ENCODE results near the gene SLC29A3.

Gene SLC29A3

DNA sequence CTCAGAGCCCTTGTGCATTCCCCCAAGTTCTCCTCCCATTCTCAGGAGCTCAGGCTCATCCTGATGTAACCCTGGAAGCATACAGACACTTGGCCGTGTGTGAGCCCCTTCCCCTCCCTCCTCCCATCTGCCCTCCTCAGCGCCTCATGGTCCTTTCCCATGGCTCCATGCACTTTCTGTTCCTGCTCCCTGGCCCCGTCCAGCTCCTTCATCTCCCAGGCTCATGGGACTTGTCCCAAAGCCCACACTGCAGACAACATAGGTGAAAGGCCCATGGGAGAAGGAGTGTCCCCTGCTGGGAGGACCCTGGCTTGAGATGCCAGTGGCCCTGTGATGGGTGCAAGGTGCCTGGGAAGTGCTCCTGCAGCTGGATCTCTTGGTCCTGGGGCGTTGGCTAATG lies 24.2 kb upstream of the SLC29A3 start:
- TF ChIP-seq POLR2AphosphoS5 (IDR thresholded peaks at IDR 0.05; ENCODE audit: low read depth, low read length) (no peak), FOXP2 (optimal IDR thresholded peaks at IDR 0.05; ENCODE audit: borderline replicate concordance, extremely low read depth, extremely low read length, insufficient read depth) (no peak), SIN3A (IDR thresholded peaks at IDR 0.05; ENCODE audit: borderline replicate concordance, insufficient read depth, low read length) (no peak), TAF1 (IDR thresholded peaks at IDR 0.05; ENCODE audit: borderline replicate concordance, insufficient read depth, low read length) (no peak)
- TF ChIP-seq, protein P1, sequence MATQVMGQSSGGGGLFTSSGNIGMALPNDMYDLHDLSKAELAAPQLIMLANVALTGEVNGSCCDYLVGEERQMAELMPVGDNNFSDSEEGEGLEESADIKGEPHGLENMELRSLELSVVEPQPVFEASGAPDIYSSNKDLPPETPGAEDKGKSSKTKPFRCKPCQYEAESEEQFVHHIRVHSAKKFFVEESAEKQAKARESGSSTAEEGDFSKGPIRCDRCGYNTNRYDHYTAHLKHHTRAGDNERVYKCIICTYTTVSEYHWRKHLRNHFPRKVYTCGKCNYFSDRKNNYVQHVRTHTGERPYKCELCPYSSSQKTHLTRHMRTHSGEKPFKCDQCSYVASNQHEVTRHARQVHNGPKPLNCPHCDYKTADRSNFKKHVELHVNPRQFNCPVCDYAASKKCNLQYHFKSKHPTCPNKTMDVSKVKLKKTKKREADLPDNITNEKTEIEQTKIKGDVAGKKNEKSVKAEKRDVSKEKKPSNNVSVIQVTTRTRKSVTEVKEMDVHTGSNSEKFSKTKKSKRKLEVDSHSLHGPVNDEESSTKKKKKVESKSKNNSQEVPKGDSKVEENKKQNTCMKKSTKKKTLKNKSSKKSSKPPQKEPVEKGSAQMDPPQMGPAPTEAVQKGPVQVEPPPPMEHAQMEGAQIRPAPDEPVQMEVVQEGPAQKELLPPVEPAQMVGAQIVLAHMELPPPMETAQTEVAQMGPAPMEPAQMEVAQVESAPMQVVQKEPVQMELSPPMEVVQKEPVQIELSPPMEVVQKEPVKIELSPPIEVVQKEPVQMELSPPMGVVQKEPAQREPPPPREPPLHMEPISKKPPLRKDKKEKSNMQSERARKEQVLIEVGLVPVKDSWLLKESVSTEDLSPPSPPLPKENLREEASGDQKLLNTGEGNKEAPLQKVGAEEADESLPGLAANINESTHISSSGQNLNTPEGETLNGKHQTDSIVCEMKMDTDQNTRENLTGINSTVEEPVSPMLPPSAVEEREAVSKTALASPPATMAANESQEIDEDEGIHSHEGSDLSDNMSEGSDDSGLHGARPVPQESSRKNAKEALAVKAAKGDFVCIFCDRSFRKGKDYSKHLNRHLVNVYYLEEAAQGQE (IDR thresholded peaks at IDR 0.05; ENCODE audit: insufficient read depth in 1 of 2, low read depth in 2 of 2, low read length in 2 of 2), result no peak

GRCh38 chr10:71295641-71296040 lies 23.4 kb upstream of the SLC29A3 start:
- TF ChIP-seq, protein P1 (IDR thresholded peaks at IDR 0.05; ENCODE audit: insufficient read depth in 1 of 2, low read depth in 2 of 2, low read length in 2 of 2), result no peak
- TF ChIP-seq POLR2AphosphoS5 (IDR thresholded peaks at IDR 0.05; ENCODE audit: low read depth, low read length), result no peak
- no peak for TF ChIP-seq SIN3A (IDR thresholded peaks at IDR 0.05; ENCODE audit: borderline replicate concordance, insufficient read depth, low read length)

- TF ChIP-seq FOXP2 (optimal IDR thresholded peaks at IDR 0.05; ENCODE audit: borderline replicate concordance, extremely low read depth, extremely low read length, insufficient read depth), result no peak
- TF ChIP-seq, protein P1 (IDR thresholded peaks at IDR 0.05; ENCODE audit: insufficient read depth in 1 of 2, low read depth in 2 of 2, low read length in 2 of 2), result no peak
- no peak for TF ChIP-seq POLR2AphosphoS5 (IDR thresholded peaks at IDR 0.05; ENCODE audit: low read depth, low read length)
- TF ChIP-seq TAF1 (IDR thresholded peaks at IDR 0.05; ENCODE audit: borderline replicate concordance, insufficient read depth, low read length), result no peak
- TF ChIP-seq SIN3A (IDR thresholded peaks at IDR 0.05; ENCODE audit: borderline replicate concordance, insufficient read depth, low read length), result no peak
Measured at GRCh38 chr10:71296086-71296485, 23.0 kb upstream of the SLC29A3 start.

DNA sequence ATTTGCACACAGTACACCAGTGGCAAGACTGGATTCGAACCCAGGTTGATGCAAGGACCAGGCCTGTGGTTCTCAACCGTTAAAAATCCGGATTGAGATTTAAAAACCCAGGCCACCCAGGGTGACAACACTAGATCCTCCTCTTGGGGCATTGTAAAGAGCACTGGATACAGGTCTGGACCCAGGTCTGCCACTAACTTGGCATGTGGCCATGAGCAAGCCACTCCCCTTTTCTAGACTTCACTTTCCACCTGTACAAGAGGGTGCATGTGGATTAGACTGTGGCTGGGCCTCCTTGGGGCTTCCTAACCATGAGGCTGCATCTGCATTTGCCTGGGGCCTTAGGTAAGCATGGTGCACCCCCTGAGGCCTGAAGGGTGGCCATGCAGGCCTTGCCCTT lies 21.7 kb upstream of the SLC29A3 start:
- TF ChIP-seq, protein P1 (IDR thresholded peaks at IDR 0.05; ENCODE audit: insufficient read depth in 1 of 2, low read depth in 2 of 2, low read length in 2 of 2), result no peak
- TF ChIP-seq FOXP2 (optimal IDR thresholded peaks at IDR 0.05; ENCODE audit: borderline replicate concordance, extremely low read depth, extremely low read length, insufficient read depth), result no peak
- no peak for TF ChIP-seq TAF1 (IDR thresholded peaks at IDR 0.05; ENCODE audit: borderline replicate concordance, insufficient read depth, low read length)
- TF ChIP-seq SIN3A (IDR thresholded peaks at IDR 0.05; ENCODE audit: borderline replicate concordance, insufficient read depth, low read length), result no peak
- TF ChIP-seq POLR2AphosphoS5 (IDR thresholded peaks at IDR 0.05; ENCODE audit: low read depth, low read length), result no peak

All from PFSK-1 (cell line).